ENCODE measurements around the gene C2orf80.
"Not testable (repeated sequence)": the region's sequence is repeated elsewhere in the genome, so short reads cannot be mapped to it uniquely, and the experiment has no call there.

C2orf80 gene

GRCh38 chr2:208122248-208122647 is 67.6 kb downstream of the C2orf80 start:
- H3K4me1 ChIP-seq (ENCODE audit: low read depth, poor library complexity, severe bottlenecking), result no peaks in the 10 kb centered on the region
- TF ChIP-seq, protein P1, sequence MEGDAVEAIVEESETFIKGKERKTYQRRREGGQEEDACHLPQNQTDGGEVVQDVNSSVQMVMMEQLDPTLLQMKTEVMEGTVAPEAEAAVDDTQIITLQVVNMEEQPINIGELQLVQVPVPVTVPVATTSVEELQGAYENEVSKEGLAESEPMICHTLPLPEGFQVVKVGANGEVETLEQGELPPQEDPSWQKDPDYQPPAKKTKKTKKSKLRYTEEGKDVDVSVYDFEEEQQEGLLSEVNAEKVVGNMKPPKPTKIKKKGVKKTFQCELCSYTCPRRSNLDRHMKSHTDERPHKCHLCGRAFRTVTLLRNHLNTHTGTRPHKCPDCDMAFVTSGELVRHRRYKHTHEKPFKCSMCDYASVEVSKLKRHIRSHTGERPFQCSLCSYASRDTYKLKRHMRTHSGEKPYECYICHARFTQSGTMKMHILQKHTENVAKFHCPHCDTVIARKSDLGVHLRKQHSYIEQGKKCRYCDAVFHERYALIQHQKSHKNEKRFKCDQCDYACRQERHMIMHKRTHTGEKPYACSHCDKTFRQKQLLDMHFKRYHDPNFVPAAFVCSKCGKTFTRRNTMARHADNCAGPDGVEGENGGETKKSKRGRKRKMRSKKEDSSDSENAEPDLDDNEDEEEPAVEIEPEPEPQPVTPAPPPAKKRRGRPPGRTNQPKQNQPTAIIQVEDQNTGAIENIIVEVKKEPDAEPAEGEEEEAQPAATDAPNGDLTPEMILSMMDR (conservative IDR thresholded peaks at IDR 0.05; ENCODE audit: low read depth, low read length), result no peak
- H3K27me3 ChIP-seq (ENCODE audit: insufficient read depth, low read depth), result no peaks in the 10 kb centered on the region
- H3K4me3 ChIP-seq (IDR thresholded peaks at IDR 0.05; ENCODE audit: insufficient read depth, low read depth, low read length), result no peak overlapping the region
- no peak overlapping the region for H3K9ac ChIP-seq
- H2AFZ ChIP-seq (ENCODE audit: low read depth), result no peak overlapping the region
- H4K20me1 ChIP-seq (ENCODE audit: insufficient read depth), result no peaks in the 10 kb centered on the region
- H3K79me2 ChIP-seq (ENCODE audit: insufficient read depth, low read depth), result no peaks in the 10 kb centered on the region
- no peak overlapping the region for H3K4me2 ChIP-seq
- no peak overlapping the region for H3K27ac ChIP-seq
- no peaks in the 10 kb centered on the region for H3K36me3 ChIP-seq (ENCODE audit: insufficient read depth)

DNA sequence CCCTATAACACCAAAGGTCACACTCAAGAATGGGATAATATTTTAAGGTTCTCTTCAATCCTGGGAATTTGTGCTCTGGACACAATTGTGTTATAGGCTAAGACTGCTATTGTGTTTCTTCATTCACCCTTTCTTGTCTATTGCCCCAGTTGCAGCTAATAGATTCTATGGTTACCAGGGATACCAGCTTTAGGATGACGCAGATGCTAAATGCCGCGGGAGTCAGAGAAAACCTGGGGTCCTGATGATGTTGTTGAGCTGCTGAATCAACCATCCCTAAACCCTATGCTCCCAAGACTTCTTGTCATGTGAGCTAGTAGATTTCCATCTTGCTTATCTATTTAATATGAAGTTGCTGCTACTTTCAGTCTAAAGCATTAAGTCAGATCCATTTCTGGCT is 70.9 kb downstream of the C2orf80 start:
- Histone ChIP-seq H3K9ac (no peak overlapping the region), H3K4me1 (ENCODE audit: low read depth, poor library complexity, severe bottlenecking) (no peaks in the 10 kb centered on the region), H3K27ac (no peak overlapping the region), H3K4me3 (IDR thresholded peaks at IDR 0.05; ENCODE audit: insufficient read depth, low read depth, low read length) (no peak overlapping the region), H3K4me2 (no peak overlapping the region), H4K20me1 (ENCODE audit: insufficient read depth) (no peaks in the 10 kb centered on the region), H3K27me3 (ENCODE audit: insufficient read depth, low read depth) (no peaks in the 10 kb centered on the region), H3K79me2 (ENCODE audit: insufficient read depth, low read depth) (no peaks in the 10 kb centered on the region), H2AFZ (ENCODE audit: low read depth) (no peak overlapping the region), H3K36me3 (ENCODE audit: insufficient read depth) (no peaks in the 10 kb centered on the region)
- TF ChIP-seq, protein P1 (conservative IDR thresholded peaks at IDR 0.05; ENCODE audit: low read depth, low read length), result no peak

DNA sequence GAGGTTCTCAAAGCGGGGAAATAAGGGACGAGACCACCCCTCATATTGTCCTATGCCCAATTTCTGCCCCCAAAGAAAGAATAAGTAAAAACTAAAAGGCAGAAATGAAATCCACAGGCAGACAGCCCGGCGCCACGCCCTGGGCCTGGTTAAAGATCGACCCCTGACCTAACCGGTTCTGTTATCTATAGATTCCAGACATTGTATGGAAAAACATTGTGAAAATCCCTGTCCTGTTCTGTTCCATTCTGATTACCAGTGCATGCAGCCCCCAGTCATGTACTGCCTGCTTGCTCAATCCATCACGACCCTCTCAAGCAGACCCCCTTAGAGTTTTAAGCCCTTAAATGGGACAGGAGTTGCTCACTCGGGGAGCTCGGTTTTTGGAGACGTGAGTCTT is 72.4 kb downstream of the C2orf80 start:
- H3K4me1 ChIP-seq (ENCODE audit: low read depth, poor library complexity, severe bottlenecking); H3K27ac ChIP-seq; H2AFZ ChIP-seq (ENCODE audit: low read depth); H3K36me3 ChIP-seq (ENCODE audit: insufficient read depth); H3K27me3 ChIP-seq (ENCODE audit: insufficient read depth, low read depth); H4K20me1 ChIP-seq (ENCODE audit: insufficient read depth); H3K4me3 ChIP-seq (IDR thresholded peaks at IDR 0.05; ENCODE audit: insufficient read depth, low read depth, low read length); H3K4me2 ChIP-seq; H3K79me2 ChIP-seq (ENCODE audit: insufficient read depth, low read depth); H3K9ac ChIP-seq: not testable (repeated sequence)

Data from KMS-11 (cell line).